ENCODE results near the gene WNT7A.

Gene WNT7A

DNA sequence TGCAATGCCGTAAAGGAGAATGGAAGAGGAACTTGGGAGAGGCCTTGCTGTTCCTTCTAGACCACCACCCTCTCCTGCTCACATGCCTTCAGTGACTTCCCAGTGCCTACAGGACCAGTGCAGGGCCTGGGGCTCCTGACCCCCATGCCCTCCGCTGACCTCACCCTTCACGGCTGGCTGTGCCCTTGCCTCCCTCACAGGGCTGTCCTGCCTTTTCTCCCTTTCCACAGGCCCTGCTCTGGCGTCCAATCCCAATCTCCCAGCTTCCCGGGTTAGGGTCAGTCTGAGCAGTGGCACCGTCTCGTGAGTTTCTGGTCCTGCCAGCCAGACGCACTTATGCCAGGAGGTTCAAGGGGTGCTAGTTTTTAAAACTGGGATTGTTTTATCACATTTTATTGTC lies 110.4 kb downstream of the WNT7A start:
- no peak for DNase-seq (ENCODE audit: low read depth)

DNA sequence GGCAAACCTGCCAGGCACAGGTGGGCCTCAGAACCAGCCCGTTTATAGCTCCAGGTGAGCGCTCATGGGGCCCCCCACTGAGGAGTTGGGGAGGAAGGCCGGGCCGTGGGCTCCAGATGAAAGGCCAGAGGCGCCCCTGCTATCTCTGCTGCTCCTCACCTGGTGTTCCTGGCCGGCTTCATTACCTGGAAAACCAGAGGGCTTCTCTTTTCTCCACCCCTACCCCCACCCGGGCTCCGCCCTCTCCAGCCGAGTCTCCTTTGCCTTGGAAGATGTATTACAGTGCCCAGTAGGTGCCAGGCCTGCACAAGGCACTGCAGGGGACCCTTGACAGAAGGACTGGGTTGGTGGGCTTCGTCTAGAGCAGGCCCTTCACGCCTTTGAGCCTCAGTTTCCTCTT lies 111.4 kb downstream of the WNT7A start:
- DNase-seq (ENCODE audit: low read depth), result no peak

DNA sequence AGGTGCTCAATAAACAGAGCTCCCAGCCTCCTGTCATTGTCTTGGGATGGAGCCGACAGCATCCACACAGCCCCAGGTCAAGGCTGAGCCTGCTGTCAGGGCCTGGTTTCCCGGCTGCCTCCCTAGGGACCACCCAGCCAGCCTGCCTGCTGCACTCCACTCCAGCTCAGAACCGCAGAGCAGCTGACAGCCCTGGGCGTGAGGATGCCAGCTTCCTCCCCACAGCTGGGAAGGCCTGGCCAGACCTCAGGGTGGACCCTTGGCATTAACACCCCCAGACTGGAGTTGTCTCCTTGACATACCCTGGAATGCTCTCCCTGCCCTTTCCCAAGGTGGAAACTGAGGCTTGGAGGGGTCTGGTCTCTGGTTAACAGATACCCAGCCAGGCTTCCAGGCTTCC lies 112.0 kb downstream of the WNT7A start:
- no peak for DNase-seq (ENCODE audit: low read depth)

GRCh38 chr3:13767030-13767429 lies 112.8 kb downstream of the WNT7A start:
- DNase-seq (ENCODE audit: low read depth), result no peak

All from activated T-cell treated with anti-CD3 and anti-CD28 coated beads for 1 hour (primary cell).